ENCODE data around the gene CADM4.

CADM4 gene

GRCh38 chr19:43582495-43582894 lies 57.2 kb downstream of the CADM4 start:
- no peak for DNase-seq (ENCODE audit: low read depth)

- no peak for DNase-seq (ENCODE audit: low read depth)
Observed at GRCh38 chr19:43581467-43581866, 58.2 kb downstream of the CADM4 start.

GRCh38 chr19:43578787-43579186 lies 60.9 kb downstream of the CADM4 start:
- no peak for DNase-seq (ENCODE audit: low read depth)

DNA sequence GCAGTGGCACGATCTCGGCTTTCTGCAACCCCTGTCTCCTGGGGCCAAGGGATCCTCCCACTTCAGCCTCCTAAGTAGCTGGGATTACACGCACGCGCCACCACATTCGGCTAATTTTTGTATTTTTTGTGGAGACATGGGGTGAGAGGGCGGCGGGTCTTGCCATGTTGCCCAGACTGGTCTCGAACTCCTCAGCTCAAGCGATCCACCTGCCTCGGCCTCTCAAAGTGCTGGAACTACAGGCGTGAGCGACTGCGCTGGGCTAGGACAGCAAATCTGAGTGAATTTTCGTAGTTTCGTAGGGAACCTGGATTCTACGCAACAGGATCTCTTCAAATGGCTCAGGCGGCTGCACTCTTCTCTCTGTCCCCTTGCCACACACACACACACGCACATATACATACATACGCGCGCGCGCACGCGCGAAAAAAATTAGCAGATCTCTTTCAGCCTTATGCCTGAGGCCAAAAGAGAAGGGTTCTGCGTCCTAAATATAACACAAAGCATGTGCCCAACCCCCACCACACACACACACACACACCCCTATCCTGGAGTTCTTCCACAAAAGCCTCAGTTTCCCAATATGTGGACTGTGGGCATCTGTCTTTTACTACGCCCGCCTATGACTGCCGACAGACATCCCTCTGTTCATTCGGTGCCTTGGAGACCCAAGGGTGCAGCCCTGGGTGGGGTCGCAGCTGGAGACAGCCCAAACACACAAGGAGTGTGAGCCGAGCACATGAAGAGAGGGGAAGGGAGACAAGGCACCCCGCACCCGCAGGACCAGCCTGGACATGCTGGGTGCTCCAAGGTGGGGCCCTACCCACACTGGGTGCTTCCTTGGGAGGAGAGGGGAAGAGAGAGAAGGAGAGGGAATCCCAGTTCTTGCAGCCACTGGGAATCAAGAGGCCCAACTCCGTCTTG lies 63.4 kb downstream of the CADM4 start:
- DNase-seq (ENCODE audit: low read depth) = no peak

DNA sequence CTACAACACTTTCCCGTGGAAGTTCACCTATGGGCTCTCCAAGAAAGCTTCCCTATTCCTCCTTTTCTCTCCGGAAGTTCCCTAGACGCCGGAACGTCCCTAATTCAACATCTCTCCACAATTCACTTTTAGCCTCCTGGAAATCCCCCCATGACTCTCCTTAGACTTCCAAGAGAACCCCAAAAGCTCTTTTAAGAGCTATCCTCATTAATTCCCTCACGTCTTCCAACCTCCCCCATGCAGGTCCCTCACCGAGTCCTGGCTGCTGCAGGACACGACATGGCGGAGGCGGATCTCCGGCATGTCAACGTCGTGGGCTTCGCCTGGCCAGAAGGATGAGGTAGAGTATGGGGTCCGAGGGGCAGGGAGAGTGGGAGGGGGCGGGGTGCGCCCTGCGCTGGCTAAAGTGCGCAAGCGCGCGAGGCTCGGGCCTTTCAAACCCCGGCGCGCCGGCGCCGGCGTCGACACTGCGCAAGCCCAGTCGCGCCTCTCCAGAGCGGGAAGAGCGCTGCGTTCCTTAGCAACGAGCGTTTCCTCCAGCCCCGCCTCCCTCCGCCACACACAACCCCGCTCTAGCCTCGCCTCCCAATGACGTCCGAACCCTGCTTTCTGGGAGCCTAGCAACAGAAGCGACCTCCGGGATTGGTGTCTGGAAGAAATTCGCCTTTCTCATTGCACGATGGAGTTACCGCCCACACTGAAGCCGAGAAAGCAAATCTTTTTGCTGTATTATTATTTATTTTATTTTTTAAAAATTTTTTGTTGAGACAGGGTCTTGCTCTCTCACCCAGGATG lies 64.3 kb downstream of the CADM4 start, which contains the start of the genes PINLYP and XRCC1:
Gene PINLYP (plus strand): TSS at position 646 of the 795 bp plus-strand sequence. CDS start 1,391 bp downstream, outside the sequence.
Gene XRCC1 (minus strand): TSS at position 372 of the 795 bp plus-strand sequence. CDS start 69 bp downstream, at position 303.
- DNase-seq (ENCODE audit: low read depth) = peak; percentile 89

DNA sequence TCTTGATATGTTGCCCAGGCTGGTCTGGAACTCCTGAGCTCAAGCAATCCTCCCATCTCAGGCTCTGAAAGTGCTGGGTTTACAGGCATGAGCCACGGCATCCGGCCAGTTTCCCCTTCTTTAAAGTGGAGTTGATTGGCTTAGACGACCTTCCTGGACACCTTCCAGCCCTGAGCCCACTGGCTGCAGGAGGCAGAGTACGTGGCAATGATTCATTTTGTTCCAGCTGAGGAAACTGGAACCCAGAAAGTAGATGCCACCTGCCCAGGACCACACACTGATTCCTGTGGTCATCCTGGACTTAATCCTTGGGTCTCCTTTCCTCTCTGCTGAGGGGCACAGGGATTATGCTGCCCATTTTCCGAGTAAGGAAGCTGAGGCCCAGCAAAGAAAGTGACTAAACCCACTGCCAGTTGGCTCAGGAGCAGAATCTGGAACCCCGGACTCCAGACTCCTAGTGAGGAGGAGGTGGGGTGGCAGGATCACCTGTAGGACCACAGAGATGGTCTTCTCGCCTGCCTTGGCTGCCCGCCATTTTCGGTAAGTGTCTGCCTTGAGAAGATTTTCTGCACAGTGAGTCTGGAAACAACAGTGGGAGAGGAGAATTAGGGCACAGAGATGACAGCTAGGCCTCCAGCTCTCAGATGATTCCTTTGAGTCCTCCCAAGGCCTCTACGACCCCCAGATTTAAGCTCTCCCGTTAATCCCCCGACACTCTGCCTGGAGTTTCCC lies 65.1 kb downstream of the CADM4 start:
- DNase-seq (ENCODE audit: low read depth) = no peak
